GM21576 (cell line): ENCODE results near the gene RIMKLB.
"Not testable (repeated sequence)": the region's sequence is repeated elsewhere in the genome, so short reads cannot be mapped to it uniquely, and the experiment has no call there.

Source experiments
- ATAC-seq: cut with Tn5 transposase; IDR thresholded peaks from one replicate; pipeline ENCODE4 v1.9.1; 2021; ENCODE audit warnings: mild to moderate bottlenecking, moderate library complexity; ENCODE audit not compliant: unreplicated experiment

Gene RIMKLB

DNA sequence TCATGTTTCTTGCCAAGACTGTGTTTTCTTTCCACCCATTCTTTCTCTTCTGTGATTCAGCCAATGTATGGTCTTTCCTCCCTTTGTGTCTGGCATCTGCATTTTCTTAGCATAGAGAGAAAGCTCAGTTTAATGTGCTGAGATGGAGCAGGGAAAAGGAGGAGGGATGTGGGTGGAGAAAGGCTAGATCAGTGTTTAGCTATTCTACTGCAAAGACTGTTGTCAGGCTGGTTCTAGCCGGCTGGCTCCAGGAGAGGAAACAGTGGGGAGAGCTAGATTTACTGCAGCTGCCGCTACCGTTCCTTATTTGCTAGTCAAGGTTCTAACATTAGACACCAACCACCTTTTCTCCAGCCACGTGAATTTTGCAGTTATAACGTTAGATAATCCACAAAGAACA is 5.2 kb upstream of the RIMKLB start:
- ATAC-seq: no peak

DNA sequence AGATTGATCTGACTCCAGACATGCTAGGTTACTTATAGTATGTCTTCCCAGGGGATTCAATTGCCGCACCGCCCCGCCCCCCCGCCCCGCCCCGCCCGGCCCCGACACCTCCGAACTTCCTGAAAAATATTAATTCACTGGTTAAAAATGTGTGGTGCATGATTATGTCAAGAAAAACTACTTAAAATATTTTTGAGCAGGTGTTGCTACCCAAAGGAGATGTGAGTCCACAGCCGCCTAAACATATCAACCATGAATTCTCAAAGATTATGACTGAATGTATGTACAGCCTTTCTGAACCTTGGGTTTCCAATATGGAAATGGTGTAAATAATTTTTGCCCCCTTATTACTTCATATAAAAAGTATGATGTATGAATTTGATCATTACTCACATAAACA is 2.7 kb upstream of the RIMKLB start:
- no peak for ATAC-seq

GRCh38 chr12:8696442-8697090 is 1.2 kb upstream of the RIMKLB start:
- ATAC-seq: no peak

GRCh38 chr12:8697120-8697475 is 693 bp upstream of the RIMKLB start:
- peak; percentile 21 for ATAC-seq

DNA sequence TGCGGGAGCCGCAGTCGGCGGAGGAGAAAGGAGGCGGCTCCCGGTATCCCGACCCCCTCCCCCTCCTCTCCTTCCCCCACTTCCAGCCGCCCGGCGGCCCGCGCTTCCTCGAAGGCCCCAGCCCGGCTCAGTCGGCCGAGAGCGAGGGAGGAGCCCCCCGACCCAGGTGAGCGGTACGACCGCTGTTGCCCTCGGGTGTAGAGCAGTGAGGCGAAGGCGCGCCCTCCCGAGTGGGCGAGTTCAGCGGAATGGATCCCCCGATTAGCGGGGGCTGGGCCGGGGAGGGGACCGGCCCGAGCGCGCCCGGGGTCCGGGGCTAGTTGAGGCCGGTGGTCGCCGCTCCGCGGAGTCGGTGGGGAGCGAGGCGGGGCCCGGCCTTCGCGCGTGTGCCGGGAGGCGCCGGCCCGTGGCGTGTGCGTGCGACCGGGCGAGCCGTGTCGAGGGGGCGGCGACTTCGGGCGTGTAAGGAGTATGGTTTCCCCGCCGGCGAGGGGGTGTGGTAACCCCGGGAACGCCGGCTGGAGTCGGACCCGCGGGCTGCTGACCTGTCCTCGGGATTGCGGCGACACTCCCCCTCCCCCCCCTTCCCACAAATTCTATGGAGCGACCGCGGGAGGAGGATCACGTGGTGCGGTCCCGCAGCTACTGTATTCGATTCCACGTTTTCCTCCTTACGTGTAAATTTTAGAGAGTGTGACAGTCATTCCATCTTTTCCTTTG is 501 bp downstream of the RIMKLB start:
- ATAC-seq: peak; percentile 35

- ATAC-seq: no peak
Observed at GRCh38 chr12:8698879-8699278, 1.1 kb downstream of the RIMKLB start.

- no peak for ATAC-seq
Observed at GRCh38 chr12:8699714-8700113, 1.9 kb downstream of the RIMKLB start.

DNA sequence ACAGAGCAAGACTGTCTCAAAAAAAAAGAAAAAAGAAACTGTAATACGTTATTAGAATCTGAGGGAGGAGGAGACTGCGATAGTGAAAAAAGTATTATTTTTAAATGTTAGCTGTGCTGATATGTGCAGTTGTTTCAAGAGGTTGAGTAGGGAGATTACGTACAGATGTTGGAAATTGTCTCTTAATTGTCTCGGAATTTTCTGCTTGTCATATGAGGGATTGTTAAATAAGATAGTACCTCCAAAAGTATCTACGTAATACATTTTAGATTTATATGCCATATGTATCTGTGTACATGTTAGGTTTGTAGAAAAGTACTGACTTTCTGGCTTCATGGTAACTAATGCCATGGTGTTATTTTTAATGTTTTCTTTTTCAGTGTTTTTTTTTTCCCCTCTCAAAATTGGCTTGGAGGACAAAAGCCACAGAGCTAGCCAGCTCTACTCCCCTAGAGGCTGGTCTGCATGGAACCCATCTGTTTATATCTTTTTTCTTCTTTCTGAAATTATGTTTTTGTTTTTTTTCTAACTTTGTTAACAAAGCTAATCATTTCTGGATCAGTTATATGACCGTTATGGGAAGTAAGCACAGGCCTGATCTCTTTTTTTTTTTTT is 3.4 kb downstream of the RIMKLB start:
- no peak for ATAC-seq

- no peak for ATAC-seq
Observed at GRCh38 chr12:8702159-8702558, 4.4 kb downstream of the RIMKLB start.

GRCh38 chr12:8709124-8709830 is 11.5 kb downstream of the RIMKLB start:
- no peak for ATAC-seq

GRCh38 chr12:8712572-8712971 is 14.8 kb downstream of the RIMKLB start:
- ATAC-seq: no peak

DNA sequence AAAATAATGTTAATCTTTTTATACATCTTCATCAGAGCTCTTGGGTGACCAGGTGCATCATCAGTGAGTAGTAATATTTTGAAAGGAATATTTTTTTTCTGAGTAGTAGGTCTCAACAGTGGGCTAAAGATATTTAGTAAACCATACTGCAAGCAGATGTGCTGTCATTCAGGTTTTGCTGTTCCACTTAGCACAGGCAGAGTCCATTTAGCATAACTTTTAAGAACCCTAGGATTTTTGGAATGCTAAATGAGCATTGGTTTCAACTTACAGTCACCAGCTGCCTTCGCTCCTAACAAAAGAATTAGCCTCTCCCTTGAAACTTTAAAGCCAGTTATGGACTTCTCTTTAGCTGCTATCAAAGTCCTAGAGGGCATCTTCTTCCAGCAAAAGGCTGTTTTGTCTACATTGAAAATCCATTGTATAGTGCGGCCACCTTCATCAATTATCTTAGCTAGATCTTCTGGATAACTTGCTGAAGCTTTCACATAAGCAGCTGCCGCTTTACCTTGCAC is 24.6 kb downstream of the RIMKLB start:
- no peak for ATAC-seq

GRCh38 chr12:8734873-8735381 is 37.1 kb downstream of the RIMKLB start:
- ATAC-seq: no peak

DNA sequence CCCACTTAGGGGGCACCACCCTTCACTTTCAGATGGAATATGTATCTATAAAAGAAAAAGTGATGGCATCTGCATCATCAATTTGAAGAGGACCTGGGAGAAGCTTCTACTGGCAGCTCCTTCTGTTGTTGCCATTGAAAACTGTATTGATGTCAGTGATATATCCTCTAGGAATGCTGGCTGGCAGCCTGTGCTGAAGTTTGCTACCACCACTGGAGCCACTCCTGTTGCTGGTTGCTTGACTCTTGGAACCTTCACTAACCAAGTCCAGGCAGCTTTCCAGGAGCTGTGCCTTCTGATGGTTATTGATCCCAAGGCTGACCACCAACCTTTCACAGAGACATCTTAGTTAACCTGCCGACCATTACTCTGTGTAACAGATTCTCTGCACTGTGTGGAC is 44.7 kb downstream of the RIMKLB start:
- ATAC-seq: no peak

- ATAC-seq: not testable (repeated sequence)
Observed at GRCh38 chr12:8743121-8743520, 45.3 kb downstream of the RIMKLB start.

- ATAC-seq: not testable (repeated sequence)
Observed at GRCh38 chr12:8745631-8746030, 47.8 kb downstream of the RIMKLB start.

DNA sequence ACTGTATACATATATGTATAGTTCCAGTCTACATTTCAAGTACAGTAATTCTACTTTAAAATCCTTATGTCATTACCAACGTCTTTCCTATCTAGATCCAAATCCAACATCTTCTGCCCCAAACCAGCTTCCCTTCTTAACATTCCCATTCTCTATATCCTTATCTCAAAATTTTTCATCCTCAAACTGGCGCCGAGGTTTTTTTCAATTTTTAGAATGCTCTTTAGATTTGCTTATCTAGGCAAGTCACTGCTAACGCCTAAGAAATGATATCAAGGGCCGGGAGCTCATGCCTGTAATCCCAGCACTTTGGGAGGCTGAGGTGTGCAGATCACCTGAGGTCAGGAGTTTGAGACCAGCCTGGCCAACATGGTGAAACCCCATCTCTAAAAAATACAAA is 48.3 kb downstream of the RIMKLB start:
- no peak for ATAC-seq

GRCh38 chr12:8760076-8760475 is 62.3 kb downstream of the RIMKLB start:
- not testable (repeated sequence) for ATAC-seq

GRCh38 chr12:8762701-8763100 is 64.9 kb downstream of the RIMKLB start:
- not testable (repeated sequence) for ATAC-seq

GRCh38 chr12:8766121-8766520 is 68.3 kb downstream of the RIMKLB start:
- not testable (repeated sequence) for ATAC-seq

DNA sequence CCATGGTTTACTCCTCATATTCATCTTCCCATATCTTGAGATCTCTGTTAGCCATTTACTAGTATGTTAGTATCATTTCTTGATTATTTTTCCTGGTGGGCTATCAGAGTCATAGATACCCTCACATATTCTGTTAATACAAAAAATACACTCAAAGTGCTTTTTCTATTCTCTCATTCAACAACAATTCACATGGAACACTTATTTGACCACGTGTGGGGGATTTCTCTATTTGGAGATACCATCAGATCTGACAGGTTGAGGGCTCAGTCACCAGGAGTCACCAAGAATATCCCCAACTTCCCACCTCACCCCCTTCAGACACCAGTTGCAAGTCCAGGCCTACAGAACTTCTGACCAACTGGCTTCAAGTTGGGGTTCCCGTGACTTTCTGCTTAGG is 72.7 kb downstream of the RIMKLB start:
- no peak for ATAC-seq
